Thyroid gland (tissue), 4 donors: ENCODE results near the gene P2RX6. TPM values are rescaled to one million over a fixed set of nuclear protein-coding genes. Genes with fewer than 3 reads are reported as not detected.
A peak's percentile ranks its signal among the peaks of the same experiment; 100 is the strongest.

Source experiments
- DNase-seq, 2 donors: peaks; one replicate each; pipeline ENCODE4 v3.0.0-alpha.2; 2019
- H3K27ac ChIP-seq, 3 donors: fragments of 200-600 bp; sonication (generic); 1 replicate in 2 of 3; 2 replicates in 1 of 3; pipeline ENCODE4 v1.5.1; 2016 to 2019; ENCODE audit warnings: mild to moderate bottlenecking in 1 of 3, moderate library complexity in 1 of 3
- H3K27me3 ChIP-seq: fragments of 200-600 bp; sonication (generic); one replicate; pipeline ENCODE4 v1.5.1; 2019
- H3K36me3 ChIP-seq, 2 donors: fragments of 200-600 bp; sonication (generic); one replicate each; pipeline ENCODE4 v1.5.1; 2016 to 2019
- H3K4me1 ChIP-seq, 2 donors: fragments of 200-600 bp; sonication (generic); one replicate each; pipeline ENCODE4 v1.5.1; 2017 to 2019
- H3K4me3 ChIP-seq, 3 donors: fragments of 200-600 bp; sonication (generic); replicated peaks in 1 of 3; 1 replicate in 2 of 3; 2 replicates in 1 of 3; pipeline ENCODE4 v1.5.1; 2016; ENCODE audit warnings: mild to moderate bottlenecking in 1 of 3
- H3K9me3 ChIP-seq: fragments of 200-600 bp; sonication (generic); one replicate; pipeline ENCODE4 v1.5.1; 2017
- CTCF ChIP-seq, 6 experiments: fragments of 200-600 bp in 3 of 6; fragments of 450-650 bp in 3 of 6; sonication (generic) in 3 of 6; IDR thresholded peaks; one replicate each; pipeline ENCODE4 v1.5.1; 2016 to 2019; ENCODE audit warnings: antibody characterized with exemption in 6 of 6, mild to moderate bottlenecking in 2 of 6, inconsistent platforms in 1 of 6, moderate library complexity in 1 of 6
- POLR2A ChIP-seq, 2 donors: fragments of 450-650 bp; IDR thresholded peaks; one replicate each; pipeline ENCODE4 v1.6.1; 2017; ENCODE audit warnings: antibody characterized with exemption in 2 of 2, mild to moderate bottlenecking in 2 of 2, moderate library complexity in 1 of 2
- WGBS, 2 donors: methylation state at CpG; one replicate each; pipeline ENCODE4 v1.1.5; 2017; 5-methylcytosine and 5-hydroxymethylcytosine counted together
- intact Hi-C: fragments of 100-400 bp; cut with DNase I; formaldehyde crosslinking; loops from one replicate; pipeline ENCODE4 v1.15.1; 2023
- total RNA-seq, 4 donors: library from RNA; depleted of rRNA; stranded (reverse); fragments of >200 nt; gene quantifications; one replicate each; pipeline ENCODE4 v1.2.3, GENCODE V29; 2016

P2RX6 gene
- total RNA-seq, 4 donors from 2014 or later, result 0.40 TPM; not detected in 3

- Histone ChIP-seq H3K4me1 (peaks cover 7 to 12% of the 10 kb centered on the region in 2 donors), H3K27me3 (no peaks in the 10 kb centered on the region), H3K36me3 (no peaks in the 10 kb centered on the region), H3K9me3 (no peaks in the 10 kb centered on the region), H3K4me3 (no peak overlapping the region), H3K27ac (no peak overlapping the region)
- intact Hi-C loops, result no loop called here
- TF ChIP-seq POLR2A (IDR thresholded peaks at IDR 0.05) (no peak), CTCF (IDR thresholded peaks at IDR 0.05) (no peak)
- DNase-seq, result no peak
- WGBS, 2 donors, result 78 to 87% methylated on average over 2 to 4 of the region's 4 CpGs
Measured at GRCh38 chr22:21041937-21042336, 27.0 kb downstream of the P2RX6 start.

GRCh38 chr22:21042978-21043859 lies 28.3 kb downstream of the P2RX6 start:
- H3K27ac ChIP-seq, result no peak overlapping the region
- H3K27me3 ChIP-seq, result no peaks in the 10 kb centered on the region
- 86 to 90% methylated on average over 6 of the region's 6 CpGs for WGBS, 2 donors
- DNase-seq, result no peak
- intact Hi-C loops, result no loop called here
- TF ChIP-seq POLR2A (IDR thresholded peaks at IDR 0.05) (no peak), CTCF (IDR thresholded peaks at IDR 0.05) (no peak)
- H3K36me3 ChIP-seq, result no peaks in the 10 kb centered on the region
- peaks cover 7 to 12% of the 10 kb centered on the region in 2 donors for H3K4me1 ChIP-seq
- H3K9me3 ChIP-seq, result no peaks in the 10 kb centered on the region
- H3K4me3 ChIP-seq, result no peak overlapping the region

GRCh38 chr22:21043860-21044535 lies 29.0 kb downstream of the P2RX6 start:
- Histone ChIP-seq H3K36me3 (no peaks in the 10 kb centered on the region), H3K27ac (no peak overlapping the region), H3K9me3 (no peaks in the 10 kb centered on the region), H3K4me3 (no peak overlapping the region), H3K27me3 (no peaks in the 10 kb centered on the region), H3K4me1 (peaks cover 7 to 12% of the 10 kb centered on the region in 2 donors)
- intact Hi-C loops, result no loop called here
- no peak for TF ChIP-seq CTCF (IDR thresholded peaks at IDR 0.05)
- no peak for TF ChIP-seq POLR2A (IDR thresholded peaks at IDR 0.05)
- 88 to 95% methylated on average over 13 to 15 of the region's 15 CpGs for WGBS, 2 donors
- no peak for DNase-seq

GRCh38 chr22:21044931-21045584 lies 30.1 kb downstream of the P2RX6 start:
- DNase-seq, result no peak
- Histone ChIP-seq H3K4me3 (peak overlapping the region in 1 of 3 donors; percentile 10), H3K9me3 (no peaks in the 10 kb centered on the region), H3K27ac (no peak overlapping the region), H3K36me3 (no peaks in the 10 kb centered on the region), H3K4me1 (peaks cover 7 to 12% of the 10 kb centered on the region in 2 donors), H3K27me3 (no peaks in the 10 kb centered on the region)
- 23 to 46% methylated on average over 14 to 15 of the region's 15 CpGs for WGBS, 2 donors
- intact Hi-C loops, result no loop called here
- TF ChIP-seq CTCF (IDR thresholded peaks at IDR 0.05), result no peak
- TF ChIP-seq POLR2A (IDR thresholded peaks at IDR 0.05), result no peak
